Panc1 (cell line): ENCODE data around the gene GID4. TPM values are rescaled to one million over a fixed set of nuclear protein-coding genes. Genes with fewer than 3 reads are reported as not detected.

Experiments used
- ATAC-seq: fragments of 200-7000 bp; cut with Tn5 transposase; 2 replicates; pipeline ENCODE4 v1.9.1; 2020; ENCODE audit warnings: mild to moderate bottlenecking, moderate library complexity
- BruUV-seq: library from RNA; stranded (reverse); fragments of 400-500 nt; replicated peaks from 2 replicates; lab custom pipeline; 2021; lab: Mats Ljungman, UMichigan
- CTCF ChIA-PET: fragments of 300-600 bp; sonication (Branson Sonifier 250); formaldehyde crosslinking; loops from one replicate; lab custom pipeline; 2022; ENCODE audit warnings: antibody characterized with exemption; lab: Charles Lee
- POLR2A ChIA-PET: fragments of 300-600 bp; sonication (Branson Sonifier 250); formaldehyde crosslinking; loops from one replicate; lab custom pipeline; 2022; ENCODE audit warnings: antibody characterized with exemption; lab: Charles Lee
- DNase-seq: peaks from one replicate; pipeline ENCODE4 v3.0.0-alpha.2; 2010; ENCODE audit warnings: low read depth, low spot score
- H3K27ac ChIP-seq: 2 replicates; pipeline ENCODE4 v1.5.1; 2011; ENCODE audit warnings: mild to moderate bottlenecking, low read length, inconsistent platforms
- H3K27me3 ChIP-seq: fragments of 200-500 bp; sonication (Bioruptor generic); 2 replicates; pipeline ENCODE4 v1.6.0; 2014; ENCODE audit warnings: low read length, inconsistent platforms; ENCODE audit not compliant: control insufficient read depth, insufficient read depth
- H3K36me3 ChIP-seq: fragments of 200-500 bp; sonication (Bioruptor generic); 2 replicates; pipeline ENCODE4 v1.5.1; 2014; ENCODE audit warnings: inconsistent platforms, mild to moderate bottlenecking, low read length, moderate library complexity; ENCODE audit not compliant: control insufficient read depth, insufficient read depth
- H3K4me1 ChIP-seq: 2 replicates; pipeline ENCODE4 v1.5.1; 2011; ENCODE audit warnings: inconsistent platforms, mild to moderate bottlenecking, low read length, moderate library complexity; ENCODE audit not compliant: control insufficient read depth, insufficient read depth
- H3K4me3 ChIP-seq, 2 experiments: 2 replicates each; pipeline ENCODE4 v1.5.1; 2011 to 2012; ENCODE audit warnings: low read depth in 2 of 2, low read length in 2 of 2, mild to moderate bottlenecking in 2 of 2, inconsistent platforms in 1 of 2, moderate library complexity in 1 of 2
- H3K9me3 ChIP-seq: fragments of 200-500 bp; sonication (Bioruptor generic); 2 replicates; pipeline ENCODE4 v1.5.1; 2014; ENCODE audit warnings: low read depth, mild to moderate bottlenecking, inconsistent platforms, low read length, moderate library complexity; ENCODE audit not compliant: control insufficient read depth, insufficient read depth
- CTCF ChIP-seq: fragments of 450-650 bp; IDR thresholded peaks from 2 replicates; pipeline ENCODE4 v1.5.1; 2017; ENCODE audit warnings: mild to moderate bottlenecking
- POLR2AphosphoS5 ChIP-seq: IDR thresholded peaks from 2 replicates; pipeline ENCODE4 v1.6.1; 2012; ENCODE audit warnings: mild to moderate bottlenecking, low read depth, low read length, moderate library complexity
- REST ChIP-seq, 2 experiments: IDR thresholded peaks; 2 replicates each; pipeline ENCODE4 v1.6.1; 2011 to 2012; ENCODE audit warnings: low read depth in 2 of 2, control low read depth in 1 of 2, low read length in 1 of 2, mild to moderate bottlenecking in 1 of 2, moderate library complexity in 1 of 2; ENCODE audit not compliant: insufficient read depth in 1 of 2
- SIN3A ChIP-seq: IDR thresholded peaks from 2 replicates; pipeline ENCODE4 v1.6.1; 2012; ENCODE audit warnings: low read depth, mild to moderate bottlenecking, low read length, moderate library complexity, borderline replicate concordance; ENCODE audit not compliant: insufficient read depth
- TCF7L2 ChIP-seq: IDR thresholded peaks from 2 replicates; pipeline ENCODE4 v1.6.1; 2011; ENCODE audit warnings: mild to moderate bottlenecking, low read depth, low read length, inconsistent platforms
- in situ Hi-C: cut with HindIII; loops from 2 replicates; pipeline ENCODE4 v1.10.0; 2016; ENCODE audit warnings: low sequenced_read_pairs, low pct_unique_long_range_greater_than_20kb
- intact Hi-C: fragments of 100-400 bp; cut with micrococcal nuclease; formaldehyde crosslinking; loops from one replicate; pipeline ENCODE4 v1.10.0; 2022; ENCODE audit not compliant: unreplicated experiment
- total RNA-seq: library from RNA; stranded (reverse); gene quantifications from one replicate; pipeline ENCODE4 v1.2.1, GENCODE V29; 2021; ENCODE audit not compliant: unreplicated experiment

Gene GID4
- total RNA-seq, 1 experiment from 2014 or later = 11.1 TPM

GRCh38 chr17:18004345-18004744, 34.9 kb upstream of the GID4 start:
- no peaks in the 10 kb centered on the region for H3K9me3 ChIP-seq
- POLR2A ChIA-PET = no interaction called here
- no peak overlapping the region for H3K27ac ChIP-seq
- no peak for ATAC-seq
- no peaks in the 10 kb centered on the region for H3K36me3 ChIP-seq
- in situ Hi-C loops (no loop called here), intact Hi-C loops (no loop called here)
- BruUV-seq = no TSS peak
- no peak for DNase-seq
- no peak overlapping the region for H3K4me3 ChIP-seq
- no peaks in the 10 kb centered on the region for H3K27me3 ChIP-seq
- H3K4me1 ChIP-seq = no peaks in the 10 kb centered on the region; the same call in 1 of the 2 replicates
- TF ChIP-seq CTCF (no peak), POLR2AphosphoS5 (no peak), REST (IDR thresholded peaks at IDR 0.05; ENCODE audit: insufficient read depth in 1 of 2, low read depth in 2 of 2, low read length in 1 of 2) (no peak)
- CTCF ChIA-PET = interaction anchor here (0.9 kb wide), 1 partner anchor 32 kb away, joined by 4 read pairs; the partner anchor contains the start of gene TOM1L2

GRCh38 chr17:18004884-18005305, 34.3 kb upstream of the GID4 start:
- ChIA-PET CTCF (interaction anchor here (0.9 kb wide), 1 partner anchor 33 kb away, joined by 4 read pairs; the partner anchor contains the start of gene TOM1L2), POLR2A (no interaction called here)
- in situ Hi-C loops (no loop called here), intact Hi-C loops (no loop called here)
- DNase-seq (no peak), ATAC-seq (peak; percentile 79)
- H3K27ac ChIP-seq = no peak overlapping the region
- H3K4me3 ChIP-seq = no peak overlapping the region
- TF ChIP-seq CTCF (no peak), SIN3A (no peak), TCF7L2 (no peak), REST (IDR thresholded peaks at IDR 0.05; ENCODE audit: insufficient read depth in 1 of 2, low read depth in 2 of 2, low read length in 1 of 2) (no peak), POLR2AphosphoS5 (no peak)
- H3K9me3 ChIP-seq = no peaks in the 10 kb centered on the region
- BruUV-seq = no TSS peak
- H3K4me1 ChIP-seq = no peaks in the 10 kb centered on the region
- no peaks in the 10 kb centered on the region for H3K27me3 ChIP-seq
- H3K36me3 ChIP-seq = no peaks in the 10 kb centered on the region
